ENCODE results near the gene METTL1. TPM values are rescaled to one million over a fixed set of nuclear protein-coding genes. Genes with fewer than 3 reads are reported as not detected.
A peak's percentile ranks its signal among the peaks of the same experiment; 100 is the strongest.

Gene METTL1
- total and polyA plus RNA-seq, 2 experiments from 2014 or later, result 8.6 to 31.1 TPM

DNA sequence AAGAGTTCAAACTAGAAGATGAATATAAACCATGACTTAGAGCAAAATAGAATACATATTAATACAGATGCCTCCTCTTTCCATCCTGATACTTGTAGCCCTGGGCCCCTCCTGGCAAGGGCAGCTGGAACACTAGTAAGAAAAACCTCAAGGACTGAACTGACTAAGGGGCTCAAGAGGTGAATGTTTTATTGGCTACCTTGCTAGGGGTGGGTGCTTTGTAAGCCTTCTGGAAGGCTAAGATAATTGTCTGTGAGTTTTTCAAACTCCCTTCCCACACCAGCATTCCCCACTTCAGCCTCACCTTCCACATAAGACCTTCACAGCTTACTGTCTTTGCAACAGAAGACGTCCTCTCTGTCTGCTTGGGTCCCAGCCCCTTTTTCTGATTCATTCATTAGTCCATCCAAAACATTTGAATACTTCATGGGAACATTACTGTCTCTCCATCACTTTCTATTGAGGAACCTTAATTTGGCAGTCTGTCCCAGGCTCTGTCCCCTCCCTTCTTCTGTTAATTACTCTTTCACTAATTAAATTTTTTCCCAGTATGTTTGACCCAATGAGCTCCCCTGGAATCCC, 18.1 kb downstream of the METTL1 start:
- TF ChIP-seq, protein P1, sequence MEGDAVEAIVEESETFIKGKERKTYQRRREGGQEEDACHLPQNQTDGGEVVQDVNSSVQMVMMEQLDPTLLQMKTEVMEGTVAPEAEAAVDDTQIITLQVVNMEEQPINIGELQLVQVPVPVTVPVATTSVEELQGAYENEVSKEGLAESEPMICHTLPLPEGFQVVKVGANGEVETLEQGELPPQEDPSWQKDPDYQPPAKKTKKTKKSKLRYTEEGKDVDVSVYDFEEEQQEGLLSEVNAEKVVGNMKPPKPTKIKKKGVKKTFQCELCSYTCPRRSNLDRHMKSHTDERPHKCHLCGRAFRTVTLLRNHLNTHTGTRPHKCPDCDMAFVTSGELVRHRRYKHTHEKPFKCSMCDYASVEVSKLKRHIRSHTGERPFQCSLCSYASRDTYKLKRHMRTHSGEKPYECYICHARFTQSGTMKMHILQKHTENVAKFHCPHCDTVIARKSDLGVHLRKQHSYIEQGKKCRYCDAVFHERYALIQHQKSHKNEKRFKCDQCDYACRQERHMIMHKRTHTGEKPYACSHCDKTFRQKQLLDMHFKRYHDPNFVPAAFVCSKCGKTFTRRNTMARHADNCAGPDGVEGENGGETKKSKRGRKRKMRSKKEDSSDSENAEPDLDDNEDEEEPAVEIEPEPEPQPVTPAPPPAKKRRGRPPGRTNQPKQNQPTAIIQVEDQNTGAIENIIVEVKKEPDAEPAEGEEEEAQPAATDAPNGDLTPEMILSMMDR (IDR thresholded peaks at IDR 0.05; ENCODE audit: poor library complexity), result no peak
- TF ChIP-seq EZH2phosphoT487 (IDR thresholded peaks at IDR 0.05; ENCODE audit: low read depth, severe bottlenecking, unreplicated experiment), result no peak
- no peak for TF ChIP-seq EZH2 (IDR thresholded peaks at IDR 0.05; ENCODE audit: borderline replicate concordance)
- peaks cover 3% of the 10 kb centered on the region for H4K20me1 ChIP-seq (ENCODE audit: insufficient read depth, poor library complexity, severe bottlenecking)
- H3K4me2 ChIP-seq, result peak overlapping the region; percentile 85
- H3K4me1 ChIP-seq (ENCODE audit: insufficient read depth), result peaks cover 22% of the 10 kb centered on the region
- H3K9me2 ChIP-seq (replicated peaks; ENCODE audit: insufficient read depth), result no peaks in the 10 kb centered on the region
- DNase-seq (ENCODE audit: low spot score), result no peak
- H2AFZ ChIP-seq, result no peak overlapping the region
- H3K36me3 ChIP-seq (replicated peaks; ENCODE audit: insufficient read depth, low read depth), result no peaks in the 10 kb centered on the region
- peak overlapping the region; percentile 42 for H3K27ac ChIP-seq
- 24% methylated on average over 1 of the region's 1 CpG for WGBS (ENCODE audit: low lambda C conversion rate, missing lambda C conversion rate)
- no peaks in the 10 kb centered on the region for H3K9me3 ChIP-seq (ENCODE audit: low read depth)
- peaks cover 39% of the 10 kb centered on the region for H3K79me2 ChIP-seq
- no peak overlapping the region for H3K4me3 ChIP-seq
- no peaks in the 10 kb centered on the region for H3K27me3 ChIP-seq

DNA sequence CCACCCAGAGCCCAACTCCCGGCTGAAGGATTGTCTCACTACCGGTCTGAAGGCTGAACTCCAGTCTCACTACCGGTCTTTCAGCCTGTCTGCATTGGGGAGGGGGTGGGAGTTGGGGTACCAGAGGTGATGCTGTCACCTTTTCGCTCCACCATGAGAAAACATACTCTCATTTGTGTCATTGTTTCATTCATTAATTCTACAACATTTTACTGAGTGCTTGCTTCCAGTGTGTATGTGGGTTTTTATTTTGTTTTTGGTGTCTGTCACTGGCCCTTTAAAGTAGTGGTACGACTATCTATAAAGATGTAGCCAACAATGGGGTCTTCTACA, 19.3 kb downstream of the METTL1 start:
- Histone ChIP-seq H2AFZ (peak overlapping the region; percentile 22), H3K4me3 (no peak overlapping the region), H3K36me3 (replicated peaks; ENCODE audit: insufficient read depth, low read depth) (peaks cover 3% of the 10 kb centered on the region), H3K9me2 (replicated peaks; ENCODE audit: insufficient read depth) (no peaks in the 10 kb centered on the region), H3K79me2 (peaks cover 38% of the 10 kb centered on the region), H3K27me3 (no peaks in the 10 kb centered on the region), H4K20me1 (ENCODE audit: insufficient read depth, poor library complexity, severe bottlenecking) (peaks cover 3% of the 10 kb centered on the region), H3K4me1 (ENCODE audit: insufficient read depth) (peaks cover 22% of the 10 kb centered on the region), H3K4me2 (peak overlapping the region; percentile 72), H3K27ac (peak overlapping the region; percentile 54), H3K9me3 (ENCODE audit: low read depth) (no peaks in the 10 kb centered on the region)
- no peak for DNase-seq (ENCODE audit: low spot score)
- TF ChIP-seq, protein P1 (IDR thresholded peaks at IDR 0.05; ENCODE audit: poor library complexity), result no peak
- TF ChIP-seq EZH2phosphoT487 (IDR thresholded peaks at IDR 0.05; ENCODE audit: low read depth, severe bottlenecking, unreplicated experiment) (no peak), EZH2 (IDR thresholded peaks at IDR 0.05; ENCODE audit: borderline replicate concordance) (no peak)
- WGBS (ENCODE audit: low lambda C conversion rate, missing lambda C conversion rate), result 2% methylated on average over 5 of the region's 5 CpGs

DNA sequence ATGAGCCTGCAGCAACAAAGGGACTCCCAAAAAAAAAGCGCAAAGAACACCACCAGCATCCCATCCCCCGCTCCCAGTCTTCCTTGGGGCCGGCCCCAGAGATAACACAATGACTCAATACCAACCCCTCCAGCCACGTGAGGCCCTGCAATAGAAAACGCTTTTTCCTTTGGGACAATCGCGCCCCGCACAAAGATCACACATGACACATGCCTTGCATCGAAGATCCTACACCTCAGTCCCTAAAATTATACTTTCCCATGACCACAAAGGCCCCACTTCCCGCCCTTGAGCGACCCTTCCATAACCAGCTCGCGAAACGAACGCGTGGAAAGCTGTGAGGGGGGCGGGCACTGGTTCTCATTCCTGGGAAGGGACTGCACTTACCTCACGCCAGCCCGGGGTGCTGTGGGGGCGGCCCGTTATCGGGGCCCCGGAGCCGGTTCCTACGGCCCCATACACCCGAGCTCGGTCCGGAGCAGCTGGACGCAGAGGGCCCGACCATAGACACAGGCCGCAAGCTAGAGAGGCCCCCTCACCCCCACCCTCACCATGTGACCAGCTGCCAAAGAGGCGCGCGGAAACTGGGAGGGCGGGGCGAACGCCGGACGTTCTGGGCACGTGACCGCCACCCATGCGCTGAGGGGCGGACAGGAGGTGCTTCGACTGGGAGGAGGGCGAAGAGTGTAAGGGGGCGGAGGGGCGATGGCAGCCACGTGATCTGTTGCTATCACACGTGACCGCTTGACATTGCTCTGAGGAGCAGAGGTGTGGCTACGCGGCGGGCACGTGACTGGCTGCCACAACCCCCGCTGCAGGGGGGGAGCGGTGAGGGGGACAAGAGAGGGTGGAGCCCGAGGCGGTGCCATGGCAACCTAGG, 19.9 kb downstream of the METTL1 start, which contains the start of gene CDK4:
Gene CDK4, minus strand, starts transcription at position 523 of the 880 bp plus-strand sequence. CDS start 593 bp downstream, outside the sequence.
- H3K36me3 ChIP-seq (replicated peaks; ENCODE audit: insufficient read depth, low read depth), result peaks cover 3% of the 10 kb centered on the region
- DNase-seq (ENCODE audit: low spot score), result peak; percentile 100
- peak within 1 kb of the TSS; percentile 42 for H2AFZ ChIP-seq
- H3K4me3 ChIP-seq, result peak within 1 kb of the TSS; percentile 46
- peaks cover 38% of the 10 kb centered on the region for H3K79me2 ChIP-seq
- no peaks in the 10 kb centered on the region for H3K27me3 ChIP-seq
- peaks cover 22% of the 10 kb centered on the region for H3K4me1 ChIP-seq (ENCODE audit: insufficient read depth)
- H3K4me2 ChIP-seq, result peak within 1 kb of the TSS; percentile 88
- 1% methylated on average over 57 of the region's 58 CpGs for WGBS (ENCODE audit: low lambda C conversion rate, missing lambda C conversion rate)
- H3K27ac ChIP-seq, result peak within 1 kb of the TSS; percentile 96
- H4K20me1 ChIP-seq (ENCODE audit: insufficient read depth, poor library complexity, severe bottlenecking), result peaks cover 3% of the 10 kb centered on the region
- TF ChIP-seq EZH2phosphoT487 (IDR thresholded peaks at IDR 0.05; ENCODE audit: low read depth, severe bottlenecking, unreplicated experiment), result no peak
- TF ChIP-seq, protein P1 (IDR thresholded peaks at IDR 0.05; ENCODE audit: poor library complexity), result no peak
- no peak for TF ChIP-seq EZH2 (IDR thresholded peaks at IDR 0.05; ENCODE audit: borderline replicate concordance)
- no peaks in the 10 kb centered on the region for H3K9me2 ChIP-seq (replicated peaks; ENCODE audit: insufficient read depth)
- no peaks in the 10 kb centered on the region for H3K9me3 ChIP-seq (ENCODE audit: low read depth)

Measured in hepatocyte (in vitro differentiated cells).